H1 (cell line): Measurements from ENCODE around the gene FANCE.

Experiments used
- ATF2 ChIP-seq: IDR thresholded peaks from 2 replicates; pipeline ENCODE4 v1.6.1; 2012; ENCODE audit warnings: low read length, inconsistent platforms
- CBX5 ChIP-seq: fragments of 300-800, 300-1000 bp; sonication (generic); IDR thresholded peaks from 2 replicates; pipeline ENCODE4 v1.7.1; 2016; ENCODE audit warnings: antibody characterized with exemption, low read length, low read depth
- CHD2 ChIP-seq: IDR thresholded peaks from 2 replicates; pipeline ENCODE4 v1.6.1; 2012; ENCODE audit warnings: low read length, improper control_type of control experiment
- CTCF ChIP-seq, 3 experiments: IDR thresholded peaks; 1 replicate in 2 of 3; 2 replicates in 1 of 3; pipeline versions ENCODE4 v1.5.1 to v1.6.1; 2011; ENCODE audit warnings: low read length in 3 of 3, mild to moderate bottlenecking in 3 of 3, inconsistent platforms in 2 of 3, low read depth in 1 of 3, moderate library complexity in 1 of 3; ENCODE audit not compliant: insufficient read depth in 1 of 3; ENCODE audit errors: control extremely low read depth in 1 of 3
- HDAC2 ChIP-seq, 2 experiments: fragments of 300-600 bp in 1 of 2; sonication (generic) in 1 of 2; IDR thresholded peaks; 2 replicates each; pipeline ENCODE4 v1.6.1; 2011 to 2012; ENCODE audit warnings: low read depth in 2 of 2, low read length in 2 of 2, mild to moderate bottlenecking in 2 of 2, moderate library complexity in 2 of 2, borderline replicate concordance in 1 of 2, inconsistent platforms in 1 of 2
- POLR2A ChIP-seq, 2 experiments: IDR thresholded peaks; 1 replicate in 1 of 2; 2 replicates in 1 of 2; pipeline ENCODE4 v1.6.1; 2011; ENCODE audit warnings: low read depth in 2 of 2, low read length in 2 of 2, mild to moderate bottlenecking in 2 of 2; ENCODE audit errors: control extremely low read depth in 1 of 2
- SP2 ChIP-seq: IDR thresholded peaks from 2 replicates; pipeline ENCODE4 v1.6.1; 2012; ENCODE audit warnings: mild to moderate bottlenecking, low read length, inconsistent platforms
- TCF12 ChIP-seq: IDR thresholded peaks from 2 replicates; pipeline ENCODE4 v1.6.1; 2011; ENCODE audit warnings: low read depth, mild to moderate bottlenecking, low read length
- TF ChIP-seq, protein P1 (sequence below): IDR thresholded peaks from 2 replicates; pipeline ENCODE4 v1.6.1; 2012; ENCODE audit warnings: inconsistent platforms

DNA sequence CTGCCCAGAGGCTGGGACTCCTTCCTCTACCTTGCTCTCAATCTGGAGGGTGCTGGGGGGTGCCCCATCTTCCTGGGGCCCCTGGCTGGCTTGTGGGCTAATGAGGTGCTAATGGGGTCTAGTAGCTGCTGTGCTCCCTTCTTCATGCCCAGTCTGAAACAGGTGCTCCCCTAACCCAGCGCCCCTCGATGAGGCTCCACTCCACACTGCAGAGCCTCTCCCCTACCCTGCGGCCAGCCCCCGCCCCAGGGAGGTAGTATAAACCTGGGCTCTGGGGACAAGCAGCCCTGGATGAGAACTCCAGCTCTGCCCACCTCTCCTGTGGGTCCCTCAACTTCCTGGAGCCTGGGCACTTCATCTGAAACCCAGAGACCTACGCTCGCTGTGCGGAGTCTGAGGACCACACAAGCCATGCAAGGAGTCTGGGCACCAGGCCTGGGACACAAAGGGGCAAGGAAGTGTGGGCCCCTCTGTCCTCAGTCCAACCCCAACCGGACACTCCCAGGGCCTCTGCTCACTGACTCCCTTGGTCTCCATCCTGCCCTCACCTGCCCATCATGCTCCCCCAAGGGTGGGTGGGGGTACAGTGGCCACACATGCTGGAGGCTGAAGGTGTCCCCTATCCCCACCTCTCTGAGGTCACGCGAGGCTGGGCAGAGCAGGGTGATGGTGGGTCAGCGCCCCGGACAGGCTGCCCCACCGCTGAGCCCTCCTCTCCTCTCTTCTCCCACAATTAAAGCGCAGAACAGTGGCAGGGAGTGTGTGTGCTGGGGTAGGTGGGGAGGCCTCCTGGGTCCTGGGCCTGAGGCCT, 22.2 kb downstream of the FANCE start:
- peak in 1 of 2 experiments; percentile 83; a peak in 2 of 3 replicates for TF ChIP-seq POLR2A (IDR thresholded peaks at IDR 0.05; ENCODE audit: control extremely low read depth in 1 of 2, low read depth in 2 of 2, low read length in 2 of 2)
- TF ChIP-seq CHD2 = no peak
- no peak for TF ChIP-seq TCF12
- TF ChIP-seq CTCF (IDR thresholded peaks at IDR 0.05; ENCODE audit: control extremely low read depth in 1 of 3, insufficient read depth in 1 of 3, low read depth in 1 of 3, low read length in 3 of 3) = no peak
- peak; percentile 56; the same call in 1 of the 2 replicates for TF ChIP-seq ATF2
- TF ChIP-seq, protein P1, sequence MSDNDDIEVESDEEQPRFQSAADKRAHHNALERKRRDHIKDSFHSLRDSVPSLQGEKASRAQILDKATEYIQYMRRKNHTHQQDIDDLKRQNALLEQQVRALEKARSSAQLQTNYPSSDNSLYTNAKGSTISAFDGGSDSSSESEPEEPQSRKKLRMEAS = no peak
- TF ChIP-seq CBX5 = no peak
- no peak for TF ChIP-seq SP2
- no peak for TF ChIP-seq HDAC2 (IDR thresholded peaks at IDR 0.05; ENCODE audit: borderline replicate concordance in 1 of 2, low read depth in 2 of 2, low read length in 2 of 2)
